HG03439 (cell line): ENCODE results near the gene INTS7.
"Not testable (repeated sequence)": the region's sequence is repeated elsewhere in the genome, so short reads cannot be mapped to it uniquely, and the experiment has no call there.

ENCODE experiments used
- ATAC-seq: cut with Tn5 transposase; IDR thresholded peaks from one replicate; pipeline ENCODE4 v1.9.1; 2021; ENCODE audit warnings: mild to moderate bottlenecking, moderate library complexity; ENCODE audit not compliant: unreplicated experiment

Gene INTS7

DNA sequence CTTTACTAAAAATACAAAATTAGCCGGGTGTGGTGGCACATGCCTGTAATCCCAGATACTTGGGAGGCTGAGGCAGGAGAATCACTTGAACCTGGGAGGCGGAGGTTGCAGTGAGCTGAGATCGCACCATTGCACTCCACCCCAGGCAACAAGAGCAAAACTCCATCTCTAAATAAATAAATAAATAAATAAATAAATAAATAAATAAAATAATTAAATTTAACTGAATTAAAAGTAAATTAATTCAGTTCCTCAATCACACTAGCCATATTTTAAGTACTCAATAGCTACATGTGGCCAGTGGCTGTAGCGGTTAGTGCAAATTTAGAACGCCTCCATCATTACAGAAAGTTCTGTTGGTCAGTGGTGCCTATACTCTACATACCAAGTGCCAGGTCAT lies 97.9 kb downstream of the INTS7 start:
- not testable (repeated sequence) for ATAC-seq

DNA sequence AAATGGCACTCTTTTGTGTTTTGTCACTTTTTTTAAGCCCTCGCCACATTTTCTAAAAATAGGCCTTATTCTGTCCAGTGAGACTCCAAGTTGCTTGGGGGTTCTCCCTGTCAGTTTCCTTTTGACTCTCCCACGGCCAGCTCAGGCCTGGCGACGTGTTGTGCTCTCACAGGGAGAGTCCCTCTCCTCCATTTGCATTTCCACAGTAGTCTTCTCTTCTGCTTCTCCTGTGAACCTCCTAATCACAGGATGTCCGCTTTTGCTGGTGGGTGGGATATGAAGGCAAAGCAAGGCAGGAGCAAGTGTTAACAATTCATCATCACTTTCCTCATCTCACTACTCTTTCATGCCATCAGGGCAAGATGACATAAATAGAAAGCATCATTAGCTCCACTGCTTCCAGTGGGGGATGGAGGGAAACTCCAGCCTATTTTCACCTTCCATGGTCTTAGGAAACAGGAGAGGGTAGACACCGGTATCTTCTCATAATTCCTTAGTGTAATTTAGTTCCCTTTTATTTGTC lies 99.8 kb downstream of the INTS7 start:
- ATAC-seq = peak; percentile 74

DNA sequence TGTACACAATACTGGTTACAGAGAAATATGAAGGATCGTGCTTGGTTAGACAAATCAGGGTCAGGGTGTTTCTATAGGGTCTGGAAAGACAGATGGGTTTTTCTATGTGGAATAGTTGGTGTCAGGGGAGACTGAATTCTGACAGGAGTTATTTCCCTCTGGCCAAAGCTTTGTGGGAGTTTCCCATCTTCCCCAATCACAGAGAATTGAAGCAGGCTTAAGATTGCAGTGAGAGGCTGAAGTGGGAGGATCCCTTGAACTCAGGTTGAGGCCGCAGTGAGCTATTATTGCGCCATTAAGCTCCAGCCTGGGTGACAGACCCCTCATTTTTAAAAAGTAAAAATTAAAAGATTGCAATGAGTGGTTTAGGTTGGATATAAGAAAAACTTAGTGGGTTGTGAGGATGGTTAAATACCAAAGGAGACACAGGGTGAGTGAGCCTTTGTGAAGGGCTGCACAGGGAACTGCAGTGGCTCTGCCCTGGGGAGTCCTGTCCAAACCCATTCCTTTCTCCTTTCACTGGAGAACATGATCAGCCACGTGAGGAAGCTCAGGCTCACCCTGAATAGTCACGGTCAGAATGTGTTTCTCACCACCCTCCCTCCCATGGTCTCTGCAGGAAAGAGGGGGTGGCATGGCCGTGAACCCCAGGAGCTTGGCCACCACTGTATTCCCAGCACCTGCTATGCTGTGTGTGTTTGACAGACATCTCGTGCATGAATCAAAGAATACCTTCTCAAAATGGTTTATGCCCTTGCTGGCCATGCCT lies 101.2 kb downstream of the INTS7 start:
- ATAC-seq = no peak

DNA sequence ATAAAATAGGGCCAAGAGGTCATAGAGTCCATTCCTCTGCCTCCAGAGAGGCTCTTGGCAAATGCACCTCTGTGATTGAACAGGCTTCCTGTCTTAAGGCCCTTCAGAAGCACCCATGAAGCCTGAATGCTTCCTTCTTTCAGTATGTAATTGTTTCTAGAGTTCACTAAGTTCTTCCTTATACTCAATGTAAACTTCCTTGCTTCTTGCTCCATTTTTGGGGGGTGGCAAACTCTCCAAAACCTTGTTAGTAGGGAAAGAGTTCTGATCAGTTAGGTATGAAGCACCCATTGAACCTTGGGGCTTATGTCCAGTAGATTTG lies 102.5 kb downstream of the INTS7 start:
- no peak for ATAC-seq

DNA sequence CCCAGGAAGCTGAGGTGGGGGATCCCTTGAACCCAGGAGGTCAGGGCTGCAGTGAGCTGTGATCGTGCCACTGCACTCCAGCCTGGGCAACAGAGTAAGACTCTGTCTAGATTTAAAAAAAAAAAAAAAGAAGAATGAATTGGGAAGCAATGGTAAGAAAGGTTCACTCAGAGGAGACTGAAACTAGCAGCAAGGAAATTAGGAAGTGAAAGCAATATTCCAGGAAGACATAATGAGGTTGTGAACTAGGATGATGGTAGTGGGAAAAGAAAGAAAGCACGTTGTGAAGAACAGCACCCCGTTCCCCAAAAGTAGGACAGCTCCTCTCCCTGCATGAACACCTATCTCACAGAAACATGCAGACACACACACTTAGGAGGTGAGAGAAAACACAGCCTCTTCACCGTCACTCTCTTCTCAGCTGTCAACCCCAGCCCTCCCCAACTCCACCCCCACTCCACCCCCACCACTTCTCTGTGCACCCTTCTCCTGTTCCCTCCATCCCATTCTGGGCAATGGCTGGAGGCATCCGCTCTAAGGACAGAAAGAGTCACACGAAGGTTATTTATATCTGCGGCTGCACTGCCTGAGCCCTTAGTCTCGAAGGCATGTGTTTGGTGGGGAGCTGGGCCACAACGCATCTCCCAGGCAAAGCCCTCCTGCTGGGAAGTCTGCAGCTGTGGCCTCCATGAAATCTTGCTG lies 103.0 kb downstream of the INTS7 start:
- ATAC-seq = no peak

DNA sequence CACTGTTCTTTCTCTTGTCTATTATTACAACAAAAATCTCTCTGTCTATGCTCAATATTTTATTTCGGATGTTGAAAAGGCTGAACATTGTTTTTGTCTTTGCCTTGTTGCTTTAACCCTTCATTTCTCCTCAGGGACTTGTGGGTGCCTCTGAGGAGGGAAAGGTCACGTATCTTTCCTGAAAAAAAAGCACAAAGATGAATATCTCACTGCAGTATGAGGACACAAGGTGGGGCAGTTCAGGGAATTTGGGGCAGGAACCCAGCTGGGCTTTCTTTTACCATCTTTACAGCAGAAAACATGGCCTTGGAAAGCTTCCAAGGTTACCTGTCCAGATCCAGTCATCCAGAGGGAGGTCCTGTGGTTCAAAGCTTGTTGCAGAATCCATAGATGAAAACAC lies 105.7 kb downstream of the INTS7 start:
- ATAC-seq = no peak

DNA sequence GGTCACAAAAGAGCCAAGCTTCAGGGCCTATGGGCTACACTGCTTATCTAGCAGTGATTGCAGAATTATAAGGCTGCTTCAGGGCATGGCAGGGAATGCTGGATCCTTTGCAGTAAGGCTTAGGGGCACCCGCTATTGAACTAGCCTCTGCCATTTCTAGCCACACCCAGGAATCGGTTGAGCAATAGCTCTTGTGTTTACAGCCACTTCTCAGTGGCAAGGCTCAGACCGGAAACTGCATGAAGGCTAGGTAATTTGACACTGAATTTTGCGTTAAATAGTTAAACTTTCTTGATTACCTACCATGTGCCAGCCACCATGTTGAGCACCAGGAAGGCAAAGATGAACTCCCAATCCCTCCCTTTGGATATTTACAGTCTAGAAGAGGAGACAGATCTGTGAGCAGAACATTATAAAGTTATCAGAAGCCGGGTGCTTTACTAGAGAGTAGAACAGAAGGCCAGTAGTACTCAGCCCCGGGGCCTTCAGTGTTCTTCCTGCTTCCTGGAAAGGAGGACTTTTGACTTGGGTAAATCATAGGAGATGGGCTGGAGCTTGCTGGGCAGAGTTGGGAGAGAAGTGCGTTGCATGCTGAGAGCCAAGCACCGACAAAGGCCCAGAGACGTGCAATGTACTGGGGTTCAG lies 106.2 kb downstream of the INTS7 start:
- ATAC-seq = no peak

DNA sequence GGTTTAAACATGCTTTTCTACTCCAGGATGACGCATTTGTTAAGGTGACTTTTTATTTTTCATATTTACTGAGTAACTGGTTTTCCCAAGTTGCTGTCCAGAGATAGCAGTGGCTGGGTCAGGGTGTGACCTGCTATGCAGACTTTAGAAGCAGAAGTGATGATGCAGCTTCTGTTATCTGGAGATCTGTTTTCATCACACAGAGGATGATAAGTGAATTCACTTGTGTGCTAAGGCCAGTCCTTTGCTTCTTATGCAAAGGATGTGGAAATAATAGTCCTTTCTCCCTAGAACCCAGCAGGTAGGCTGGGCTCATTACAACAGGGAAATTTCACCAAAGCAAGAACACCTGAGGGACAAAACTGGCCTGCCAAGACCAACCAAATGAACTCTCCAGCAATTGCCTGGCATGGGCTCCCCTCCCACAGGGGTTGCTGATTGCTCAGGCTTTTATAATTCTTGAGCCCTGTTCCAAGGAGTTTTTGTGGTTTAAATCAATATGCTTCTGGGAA lies 107.0 kb downstream of the INTS7 start:
- no peak for ATAC-seq

DNA sequence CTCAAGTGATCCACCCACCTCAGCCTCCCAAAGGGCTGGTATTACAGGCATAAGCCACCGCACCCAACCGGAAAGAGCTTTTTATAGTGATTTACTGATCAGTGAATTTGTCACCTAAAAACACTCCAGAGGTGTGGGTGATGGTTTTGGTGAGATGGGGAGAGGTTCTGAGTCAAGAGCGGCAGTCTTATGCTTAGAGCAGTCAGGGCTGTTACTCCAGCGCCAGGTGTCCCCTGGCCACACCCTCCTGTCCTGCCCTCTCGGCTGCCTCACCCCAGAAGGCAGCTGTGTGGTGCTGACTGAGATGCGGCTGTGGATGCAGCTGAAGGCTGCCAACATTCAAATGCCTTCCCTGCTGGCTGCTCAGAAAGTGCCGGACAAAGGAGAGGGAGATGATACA lies 110.3 kb downstream of the INTS7 start:
- no peak for ATAC-seq

DNA sequence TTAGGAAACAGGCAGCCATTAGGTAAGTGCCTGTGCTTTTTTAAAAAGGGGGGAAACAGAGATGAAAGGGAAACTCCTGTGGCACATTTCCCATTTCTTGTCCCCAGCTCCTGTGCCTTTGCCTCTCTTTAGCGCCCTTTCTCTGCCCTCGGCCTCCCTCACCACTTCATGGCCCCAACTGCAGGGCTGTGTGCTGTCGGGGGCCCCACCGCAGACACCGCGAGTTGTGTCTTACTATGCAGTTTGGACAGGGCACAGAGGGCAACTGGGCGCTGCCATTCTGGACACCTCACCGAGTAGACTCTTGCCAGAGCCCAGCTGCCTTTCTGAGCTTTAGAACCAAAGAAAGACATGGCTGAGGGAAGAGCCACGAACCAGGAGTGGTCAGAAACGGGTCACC lies 111.1 kb downstream of the INTS7 start:
- no peak for ATAC-seq

DNA sequence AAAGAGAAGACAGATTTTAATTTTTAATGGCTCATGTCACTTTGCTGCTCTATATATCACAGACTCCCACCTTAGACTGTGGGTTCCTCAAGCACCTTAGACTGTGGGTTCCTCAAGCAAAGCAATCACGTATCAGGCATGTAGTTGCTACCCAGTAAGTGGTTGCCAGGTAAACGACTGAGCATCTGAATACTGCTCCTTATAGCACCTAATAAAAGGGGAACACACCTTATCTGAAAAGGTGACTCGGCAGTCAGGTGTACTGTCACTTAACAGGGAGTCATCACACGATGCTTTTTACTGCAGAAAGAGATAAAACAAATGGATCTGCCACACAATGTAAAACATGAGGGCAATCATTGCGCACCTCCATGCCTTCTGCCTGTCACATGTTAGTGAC lies 112.3 kb downstream of the INTS7 start:
- ATAC-seq = no peak

DNA sequence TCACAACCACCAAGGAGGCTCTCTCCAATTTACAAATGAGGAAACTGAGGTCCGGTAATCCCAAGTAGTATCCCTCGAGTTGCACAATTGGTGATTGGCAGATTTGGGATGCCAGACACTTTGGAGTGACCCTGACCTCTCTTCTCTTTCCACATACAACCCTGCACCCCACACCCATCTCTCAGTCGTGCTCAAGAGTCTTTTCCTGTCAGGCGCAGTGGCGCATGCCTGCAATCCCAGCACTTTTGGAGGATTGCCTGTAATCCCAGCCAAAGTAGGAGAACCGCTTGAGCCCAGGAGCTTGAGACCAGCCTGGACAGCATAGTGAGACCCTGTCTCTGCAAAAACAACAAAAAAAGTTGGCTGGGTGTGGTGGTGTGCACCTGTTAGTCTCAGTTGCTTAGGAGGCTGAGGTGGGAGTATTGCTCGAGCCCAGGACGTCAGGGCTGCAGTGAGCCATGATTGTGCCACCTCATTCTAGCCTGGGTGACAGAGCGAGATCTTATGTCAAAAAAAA lies 113.7 kb downstream of the INTS7 start:
- ATAC-seq = no peak

DNA sequence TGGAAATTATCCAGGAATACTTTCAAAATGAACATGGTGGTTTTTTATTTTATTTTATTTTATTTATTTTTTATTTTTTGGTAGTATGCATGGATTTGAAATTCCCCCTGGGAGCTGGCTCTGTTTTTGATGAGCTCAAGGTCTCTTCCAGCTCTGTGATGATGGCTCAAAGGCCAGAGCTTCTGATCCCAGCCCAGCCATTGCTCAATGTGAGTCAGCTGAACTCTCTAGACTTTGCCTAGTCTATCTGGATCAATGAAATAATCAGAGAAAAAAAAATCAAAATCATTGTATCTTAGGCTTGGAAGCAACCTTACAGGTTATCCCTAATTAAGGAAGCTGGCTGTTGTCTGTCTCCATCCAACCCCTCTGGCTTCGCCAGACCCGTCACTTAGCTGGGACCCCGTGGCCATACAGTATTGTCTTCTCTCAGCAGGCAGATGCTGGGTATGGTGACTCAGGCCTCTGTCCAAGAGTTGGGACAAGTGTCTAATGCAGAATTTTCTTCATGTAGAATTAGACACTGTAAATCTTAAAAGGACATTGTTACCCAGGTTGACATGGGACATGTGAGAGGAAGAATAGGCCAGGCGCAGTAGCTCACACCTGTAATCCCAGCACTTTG lies 114.6 kb downstream of the INTS7 start:
- no peak for ATAC-seq

DNA sequence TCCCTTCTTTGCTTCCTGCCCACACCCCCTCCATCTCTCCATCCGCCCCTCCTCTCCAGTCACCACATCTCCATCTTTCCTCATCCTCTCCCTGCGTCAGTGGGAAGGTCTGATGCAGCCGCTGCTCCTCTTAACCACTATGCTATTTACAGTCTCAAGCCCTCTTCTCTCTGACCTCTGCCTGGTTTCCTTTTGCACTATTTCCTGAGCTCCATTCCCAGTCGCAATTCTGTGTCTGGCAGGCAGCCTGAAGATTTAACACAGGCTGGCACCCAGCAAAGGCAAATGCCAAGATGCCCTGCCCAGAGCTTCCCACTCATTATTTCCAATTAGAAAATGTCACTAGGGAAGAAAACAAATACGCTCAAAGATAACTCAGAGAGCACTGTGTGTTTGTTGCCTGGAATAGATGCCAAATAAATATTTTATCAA lies 115.2 kb downstream of the INTS7 start:
- ATAC-seq = no peak

DNA sequence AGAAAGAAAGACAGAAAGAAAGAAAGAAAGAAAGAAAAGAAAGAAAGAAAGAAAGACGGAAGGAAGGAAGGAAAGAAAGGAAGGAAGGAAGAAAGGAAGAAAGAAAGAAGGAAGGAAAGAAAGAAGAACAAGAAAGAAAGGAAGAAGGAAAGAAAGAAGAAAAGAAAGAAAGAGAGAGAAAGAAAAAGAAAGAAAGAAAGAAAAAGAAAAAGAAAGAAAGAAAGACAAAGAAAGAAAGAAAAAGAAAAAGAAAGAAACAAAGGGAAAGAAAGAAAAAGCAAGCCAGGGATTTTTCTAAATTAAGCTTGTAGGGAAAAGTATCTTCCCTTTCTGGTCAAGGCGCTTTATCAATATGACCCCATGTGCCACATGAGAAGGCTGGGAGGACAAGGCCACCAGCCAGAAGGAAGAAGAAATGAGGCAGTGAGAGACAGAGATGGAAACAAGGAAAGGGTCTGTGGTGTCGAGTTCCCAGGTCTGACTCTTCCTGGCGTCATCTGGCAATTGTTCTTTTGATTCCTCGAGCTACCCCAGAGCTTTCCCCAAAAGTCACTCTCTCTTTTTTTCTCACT lies 116.4 kb downstream of the INTS7 start:
- ATAC-seq = no peak

DNA sequence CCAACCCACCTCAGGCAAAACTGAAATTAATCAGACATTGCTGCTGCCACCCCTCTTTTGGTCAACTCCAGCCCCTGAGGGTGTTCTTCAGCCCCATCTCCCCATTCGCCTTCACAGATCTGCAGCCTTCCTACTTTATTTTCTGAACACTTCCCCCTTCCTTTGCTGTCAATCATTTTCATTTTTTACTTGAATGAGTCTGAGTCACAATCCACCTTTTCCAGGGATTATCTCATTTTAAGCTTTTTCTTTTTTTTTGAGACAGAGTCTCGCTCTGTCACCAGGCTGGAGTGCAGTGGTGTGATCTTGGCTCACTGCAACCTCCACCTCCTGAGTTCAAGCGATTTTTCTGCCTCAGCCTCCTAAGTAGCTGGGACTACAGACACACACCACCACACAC lies 118.9 kb downstream of the INTS7 start:
- ATAC-seq = not testable (repeated sequence)

DNA sequence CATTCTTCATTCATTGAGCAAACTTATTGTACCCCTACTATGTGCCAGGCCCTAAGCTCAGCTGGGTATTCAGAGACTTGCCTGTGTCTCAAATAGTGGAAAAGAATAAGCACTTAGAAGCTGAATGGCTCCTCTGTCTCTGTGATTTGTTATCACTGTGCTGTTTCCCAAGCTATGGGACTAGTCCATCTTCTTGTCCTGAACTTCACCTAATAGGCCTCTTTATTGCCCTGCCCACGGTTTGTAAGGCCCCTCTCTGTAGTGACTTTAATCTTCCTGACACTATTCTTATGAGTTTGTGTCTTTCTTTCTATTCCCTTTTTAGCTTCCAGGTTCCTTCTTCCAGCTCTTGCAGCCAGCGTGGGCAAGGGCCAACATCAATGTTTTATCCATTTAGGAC lies 119.4 kb downstream of the INTS7 start:
- no peak for ATAC-seq

DNA sequence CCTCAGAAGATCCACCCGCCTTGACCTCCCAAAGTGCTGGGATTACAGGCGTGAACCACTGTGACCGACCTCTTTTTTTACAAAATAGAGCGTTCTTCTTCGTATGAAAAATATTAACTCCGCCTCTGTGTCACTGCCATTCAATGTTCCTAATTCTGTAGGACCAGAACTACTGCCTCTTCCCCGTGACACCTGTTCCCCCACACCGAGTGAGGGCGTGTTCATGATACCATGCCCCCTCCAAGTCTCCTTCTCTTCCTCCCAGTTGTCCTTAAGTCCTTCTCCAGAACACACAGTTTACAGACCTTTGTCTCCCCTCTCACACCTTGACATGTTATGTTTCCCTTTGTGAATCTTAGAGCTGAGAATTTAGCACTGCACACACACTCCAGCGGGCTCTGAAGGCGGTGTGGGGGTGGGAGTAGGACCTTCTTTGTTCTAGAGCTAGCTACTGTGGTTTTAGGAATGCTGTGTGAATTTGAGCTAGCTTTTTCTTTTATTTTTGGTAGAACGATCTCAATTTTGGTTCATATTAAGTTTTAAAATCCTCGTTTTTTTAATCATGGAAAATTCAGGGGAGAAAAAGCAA lies 122.4 kb downstream of the INTS7 start:
- ATAC-seq = no peak

DNA sequence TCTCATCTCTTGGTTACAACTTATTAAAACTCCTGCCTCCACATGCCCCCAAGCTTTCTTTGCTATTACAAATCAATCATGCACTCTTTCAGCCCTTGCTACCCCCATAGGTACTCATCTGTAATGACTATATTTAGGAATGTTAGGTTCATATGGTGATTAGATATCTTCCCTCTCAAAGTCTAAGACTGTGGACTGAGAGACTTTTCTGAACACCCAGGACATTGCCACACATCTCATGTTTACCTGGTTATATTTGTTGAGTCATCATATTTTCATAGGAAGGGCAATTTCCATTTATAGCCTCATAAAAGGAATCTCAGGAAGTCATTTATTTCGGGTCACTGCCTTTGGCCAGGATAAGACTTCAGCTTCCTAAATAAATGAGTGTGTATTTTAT lies 123.3 kb downstream of the INTS7 start:
- no peak for ATAC-seq

DNA sequence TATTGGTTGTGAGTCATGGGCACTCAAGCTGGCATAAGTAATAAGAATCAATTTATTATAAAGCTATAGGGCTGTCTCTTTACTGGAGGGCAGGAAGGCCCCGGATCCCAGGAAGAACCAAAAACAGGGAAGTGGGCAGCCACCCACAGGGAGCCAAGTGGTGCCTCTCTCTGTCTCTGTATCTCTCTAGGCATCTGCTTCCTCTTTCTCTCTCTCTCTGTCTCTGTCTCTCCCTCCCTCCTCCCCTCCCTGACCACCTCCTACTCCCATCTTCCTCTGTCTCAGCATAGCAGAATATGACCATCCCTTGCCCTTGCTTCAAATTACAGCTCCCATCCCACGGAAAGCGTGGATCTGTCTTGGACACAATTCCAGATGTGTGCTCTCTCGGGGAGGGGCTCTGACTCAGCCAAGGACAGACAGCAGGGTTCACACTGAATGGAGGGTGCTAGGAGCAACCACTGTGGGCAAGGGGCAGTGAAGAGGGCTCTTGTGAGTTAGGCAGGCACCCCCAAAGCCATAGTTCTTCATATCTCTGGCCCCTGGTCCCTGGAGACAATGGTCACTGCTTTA lies 124.4 kb downstream of the INTS7 start:
- no peak for ATAC-seq
